IPS-18c (cell line): ENCODE results near the gene TFPI2.
"Not testable (repeated sequence)": the region's sequence is repeated elsewhere in the genome, so short reads cannot be mapped to it uniquely, and the experiment has no call there.

Source experiments
- H3K4me3 ChIP-seq: 2 replicates; pipeline ENCODE4 v1.7.0; 2013; ENCODE audit warnings: low read depth, mild to moderate bottlenecking, low read length, moderate library complexity; ENCODE audit not compliant: insufficient read depth
- H3K9me3 ChIP-seq: one replicate; pipeline ENCODE4 v1.6.1; 2013; ENCODE audit warnings: mild to moderate bottlenecking, low read length, moderate library complexity; ENCODE audit not compliant: control insufficient read depth, insufficient read depth

Gene TFPI2, protein sequence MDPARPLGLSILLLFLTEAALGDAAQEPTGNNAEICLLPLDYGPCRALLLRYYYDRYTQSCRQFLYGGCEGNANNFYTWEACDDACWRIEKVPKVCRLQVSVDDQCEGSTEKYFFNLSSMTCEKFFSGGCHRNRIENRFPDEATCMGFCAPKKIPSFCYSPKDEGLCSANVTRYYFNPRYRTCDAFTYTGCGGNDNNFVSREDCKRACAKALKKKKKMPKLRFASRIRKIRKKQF

DNA sequence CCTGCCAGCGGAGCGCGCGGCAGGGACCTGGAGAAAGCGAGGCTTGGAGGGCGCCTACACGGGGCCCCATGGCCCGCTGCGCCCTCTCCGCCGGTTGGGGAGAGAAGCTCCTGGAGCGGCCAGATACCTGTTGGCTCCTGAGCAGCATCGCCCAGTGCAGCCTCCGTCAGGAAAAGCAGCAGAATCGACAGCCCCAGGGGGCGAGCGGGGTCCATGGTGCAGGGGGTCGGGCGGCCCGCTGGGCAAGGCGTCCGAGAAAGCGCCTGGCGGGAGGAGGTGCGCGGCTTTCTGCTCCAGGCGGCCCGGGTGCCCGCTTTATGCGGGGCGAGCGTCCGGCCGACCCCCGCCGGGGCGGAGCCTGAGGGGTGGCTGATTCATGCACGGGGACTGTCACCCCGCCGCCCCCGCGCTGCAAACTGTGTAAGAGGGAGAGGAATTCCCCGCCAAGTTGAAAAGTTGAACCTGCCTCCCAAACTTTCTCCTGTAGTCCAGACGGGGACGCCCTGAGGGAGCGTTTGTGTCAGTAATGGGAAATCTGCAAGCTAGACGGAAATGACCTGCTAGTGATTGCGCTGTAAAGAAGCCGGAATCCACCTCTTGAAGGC, at the start of gene TFPI2:
Gene TFPI2 (minus strand): TSS at position 290 of the 605 bp plus-strand sequence. CDS start 75 bp downstream, at position 215.
- H3K4me3 ChIP-seq, result peak within 1 kb of the TSS; percentile 74
- H3K9me3 ChIP-seq, result no peaks in the 10 kb centered on the region

DNA sequence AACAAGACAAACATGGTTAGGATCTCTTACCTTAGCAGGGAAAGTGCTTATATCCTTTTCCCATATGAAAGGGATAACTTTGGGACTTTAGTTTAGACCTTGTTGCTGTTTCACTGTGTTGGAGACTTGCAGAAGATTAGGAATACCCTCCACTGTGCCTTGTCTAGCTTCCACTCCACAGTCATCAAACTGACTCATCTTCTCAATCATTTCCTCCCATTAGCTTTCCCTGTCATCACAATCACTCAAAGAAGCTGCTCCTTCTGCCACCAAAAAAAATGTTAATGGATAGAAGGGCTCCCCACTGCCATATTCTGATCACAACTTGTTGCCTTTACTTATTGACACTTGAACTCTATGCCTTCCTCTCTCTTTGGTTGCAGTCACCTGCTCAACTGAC, 47.7 kb upstream of the TFPI2 start:
- Histone ChIP-seq H3K9me3 (no peaks in the 10 kb centered on the region), H3K4me3 (no peak overlapping the region)

DNA sequence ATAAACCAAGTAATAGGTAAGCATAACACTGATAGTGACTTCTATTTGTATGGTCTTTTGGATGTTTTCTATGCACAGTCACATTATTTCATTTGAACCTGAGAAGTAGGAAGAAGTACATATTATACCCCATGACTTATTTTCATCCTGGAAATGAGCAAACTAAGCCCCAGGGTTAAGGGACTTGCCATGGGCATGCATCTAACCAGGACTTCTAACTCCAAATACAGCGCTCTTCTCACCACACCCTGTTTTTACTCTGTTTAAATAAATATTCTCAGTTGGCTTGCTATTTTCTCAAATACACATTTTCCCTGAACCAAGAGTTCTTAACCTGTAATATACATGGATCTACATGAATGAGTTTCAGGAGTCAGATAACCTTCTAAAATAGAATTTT, 47.3 kb upstream of the TFPI2 start:
- H3K4me3 ChIP-seq, result no peak overlapping the region
- no peaks in the 10 kb centered on the region for H3K9me3 ChIP-seq

DNA sequence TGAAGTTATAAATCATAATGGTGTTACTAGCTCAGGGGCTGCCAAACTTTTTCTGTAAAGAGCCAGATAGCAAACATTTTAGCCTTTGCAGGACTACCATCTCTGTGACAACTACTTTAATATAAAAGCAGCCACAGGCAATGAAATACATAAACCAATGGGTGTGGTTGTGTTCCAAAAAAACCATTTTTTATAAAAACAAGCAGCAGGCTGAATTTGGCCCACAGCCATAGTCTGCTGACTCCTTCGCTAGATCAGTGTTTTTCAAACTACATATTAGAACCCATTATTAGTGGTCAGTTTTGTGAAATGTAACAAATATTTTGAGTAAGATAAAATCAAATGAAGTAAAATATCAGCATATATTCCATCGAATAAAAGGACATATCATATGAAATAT, 44.5 kb upstream of the TFPI2 start:
- Histone ChIP-seq H3K9me3 (no peaks in the 10 kb centered on the region), H3K4me3 (no peak overlapping the region)

DNA sequence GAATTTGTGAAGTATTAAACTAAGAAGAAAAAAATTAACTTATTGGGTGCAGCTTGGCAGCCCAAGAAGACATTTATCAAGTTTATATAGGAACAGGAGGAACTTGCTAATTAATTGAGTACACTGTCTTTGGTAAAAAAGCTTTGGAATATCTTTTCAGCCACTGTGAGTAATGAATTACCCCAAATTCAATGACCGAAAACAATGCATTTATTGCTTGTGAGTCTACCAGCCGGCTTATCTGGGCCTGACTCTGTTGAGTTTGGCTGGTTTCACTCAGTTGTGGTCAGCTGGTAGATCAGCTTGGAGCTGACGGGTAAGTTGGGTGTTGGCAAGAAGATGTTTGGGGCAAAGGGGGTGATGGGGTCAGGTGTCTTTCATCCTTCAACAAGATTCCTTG, 42.6 kb upstream of the TFPI2 start:
- no peak overlapping the region for H3K4me3 ChIP-seq
- no peaks in the 10 kb centered on the region for H3K9me3 ChIP-seq

DNA sequence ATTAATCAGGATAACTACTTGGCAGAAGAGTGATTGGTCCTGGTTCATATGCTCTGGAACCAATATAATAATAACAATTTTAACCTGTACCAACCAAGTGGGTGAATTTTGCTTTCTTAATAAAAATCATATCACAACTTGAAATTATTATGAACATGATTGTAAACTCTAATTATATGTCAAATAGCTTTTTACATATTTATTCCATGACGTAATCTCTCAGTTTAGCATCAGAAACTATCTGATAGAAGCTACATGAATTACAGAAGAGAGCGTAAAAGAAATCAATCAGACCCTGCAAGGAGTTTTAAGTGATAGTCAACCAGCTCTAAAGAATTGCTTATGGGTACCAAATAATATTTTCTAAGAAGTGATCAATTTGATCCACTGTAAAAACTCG, 41.1 kb upstream of the TFPI2 start:
- H3K4me3 ChIP-seq, result no peak overlapping the region
- H3K9me3 ChIP-seq, result no peaks in the 10 kb centered on the region

DNA sequence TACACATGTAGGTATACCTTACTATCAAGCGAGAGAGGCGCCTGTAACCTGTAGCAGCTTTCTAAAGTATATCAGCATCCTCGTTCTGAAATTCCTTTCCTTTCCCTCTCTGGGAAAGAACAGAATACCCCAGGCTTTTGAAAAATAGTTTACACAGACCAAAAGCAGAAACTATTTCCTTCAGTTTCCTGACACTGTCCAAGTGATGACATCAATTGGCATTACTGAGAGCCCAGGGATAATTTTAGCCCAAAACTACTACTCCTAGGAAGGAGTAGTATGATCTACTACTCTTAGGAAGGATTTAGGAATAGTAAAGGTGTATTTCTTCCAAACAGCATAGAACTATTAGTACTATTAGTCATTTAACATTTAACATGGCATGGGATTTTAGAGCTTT, 37.0 kb upstream of the TFPI2 start:
- no peak overlapping the region for H3K4me3 ChIP-seq
- no peaks in the 10 kb centered on the region for H3K9me3 ChIP-seq

DNA sequence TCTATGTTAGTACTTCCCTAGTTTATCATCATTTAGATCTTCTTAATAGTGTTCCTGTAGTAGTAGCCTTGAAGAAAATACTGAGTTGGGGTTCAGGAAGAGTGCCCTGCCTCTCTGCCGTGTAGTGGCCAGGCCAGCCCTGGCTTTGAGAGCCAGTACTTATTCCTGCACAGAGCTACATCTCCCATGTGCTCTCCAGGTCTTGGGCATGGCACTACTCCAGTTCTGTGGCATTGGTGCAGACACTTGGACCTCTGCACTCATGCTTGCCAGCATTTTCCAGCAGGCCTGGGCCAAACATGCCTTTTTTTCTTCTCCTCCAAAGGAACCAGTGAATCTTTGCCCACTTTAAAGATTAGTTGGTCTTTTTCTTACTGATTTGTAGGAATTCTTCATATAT, 36.2 kb upstream of the TFPI2 start:
- H3K9me3 ChIP-seq, result no peaks in the 10 kb centered on the region
- no peak overlapping the region for H3K4me3 ChIP-seq

GRCh38 chr7:93923942-93924341, 33.4 kb upstream of the TFPI2 start:
- H3K9me3 ChIP-seq, result no peaks in the 10 kb centered on the region
- no peak overlapping the region for H3K4me3 ChIP-seq

- H3K4me3 ChIP-seq, result no peak overlapping the region
- H3K9me3 ChIP-seq, result no peaks in the 10 kb centered on the region
Observed at GRCh38 chr7:93923296-93923695, 32.7 kb upstream of the TFPI2 start.

GRCh38 chr7:93921607-93922566, 31.3 kb upstream of the TFPI2 start, which contains the start of gene GNG11:
GNG11 (plus strand) TSS chr7:93921735; CDS start chr7:93922138, 403 bp downstream.
- peak within 1 kb of the TSS; percentile 70 for H3K4me3 ChIP-seq
- H3K9me3 ChIP-seq, result no peaks in the 10 kb centered on the region

- Histone ChIP-seq H3K9me3 (no peaks in the 10 kb centered on the region), H3K4me3 (peak overlapping the region; percentile 70; the same call in 1 of the 2 replicates)
Observed at GRCh38 chr7:93921186-93921585, 30.6 kb upstream of the TFPI2 start.

DNA sequence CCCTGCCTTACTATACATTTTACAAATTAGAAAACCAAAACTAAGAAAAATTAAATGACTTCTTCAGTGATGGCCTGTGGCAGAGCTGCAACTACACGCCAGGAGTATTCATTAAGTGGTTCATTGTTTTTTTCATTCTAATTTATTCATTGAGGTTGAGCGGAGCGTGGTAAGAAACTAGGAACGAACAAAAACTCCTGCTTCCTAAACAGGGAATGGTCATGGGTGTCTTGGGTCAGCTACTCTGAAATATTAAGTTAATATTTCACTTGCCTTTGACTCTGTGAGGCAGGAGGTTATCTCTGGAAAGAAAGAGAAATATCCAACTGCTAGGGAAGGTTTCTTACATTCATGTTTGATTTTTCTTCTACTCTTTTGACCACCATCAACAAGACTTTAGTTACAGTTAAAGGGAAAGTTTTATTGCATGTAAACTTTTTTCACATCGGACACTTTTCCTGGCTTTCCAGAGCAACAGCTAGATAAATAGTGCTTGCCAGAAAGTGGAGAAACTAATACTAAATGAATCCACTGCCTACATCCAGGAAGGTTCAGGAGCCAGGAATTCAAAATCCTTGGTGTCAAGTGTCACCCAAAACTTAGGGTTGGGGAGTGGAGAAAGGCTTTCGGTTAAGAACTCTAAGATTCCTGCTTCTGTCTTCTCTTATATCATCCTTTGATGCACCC, 30.1 kb upstream of the TFPI2 start:
- H3K4me3 ChIP-seq, result no peak overlapping the region
- H3K9me3 ChIP-seq, result no peaks in the 10 kb centered on the region

DNA sequence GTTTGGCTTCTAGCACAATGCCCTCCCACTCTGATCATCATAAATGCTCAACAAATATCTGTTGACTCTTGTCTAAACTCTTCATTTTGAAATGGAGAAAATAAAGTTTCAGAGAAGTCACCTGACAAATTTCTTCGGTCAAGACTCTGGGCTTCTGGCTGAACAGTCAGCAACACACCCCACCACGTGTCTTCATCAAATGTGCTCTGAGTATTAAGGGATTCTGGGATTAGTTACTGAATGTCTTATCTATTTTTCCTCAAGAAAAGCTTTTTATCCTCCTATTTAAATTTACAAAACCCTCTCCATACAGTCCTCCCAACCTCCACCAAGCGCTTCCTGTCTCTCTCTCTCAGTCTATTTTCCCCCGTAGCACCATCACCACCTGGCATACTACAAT, 25.8 kb upstream of the TFPI2 start:
- H3K4me3 ChIP-seq, H3K9me3 ChIP-seq: not testable (repeated sequence)

GRCh38 chr7:93915888-93916287, 25.3 kb upstream of the TFPI2 start:
- not testable (repeated sequence) for H3K9me3 ChIP-seq, H3K4me3 ChIP-seq

GRCh38 chr7:93915206-93915842, 24.8 kb upstream of the TFPI2 start:
- not testable (repeated sequence) for H3K9me3 ChIP-seq, H3K4me3 ChIP-seq

- Histone ChIP-seq H3K9me3 (no peaks in the 10 kb centered on the region), H3K4me3 (no peak overlapping the region)
Observed at GRCh38 chr7:93914581-93915066, 24.1 kb upstream of the TFPI2 start.
